ENCODE data around the gene MRTFB. TPM values are rescaled to one million over a fixed set of nuclear protein-coding genes. Genes with fewer than 3 reads are reported as not detected.
A peak's percentile ranks its signal among the peaks of the same experiment; 100 is the strongest.

MRTFB gene
- total RNA-seq, 1 experiment from 2014 or later: 5.1 TPM

DNA sequence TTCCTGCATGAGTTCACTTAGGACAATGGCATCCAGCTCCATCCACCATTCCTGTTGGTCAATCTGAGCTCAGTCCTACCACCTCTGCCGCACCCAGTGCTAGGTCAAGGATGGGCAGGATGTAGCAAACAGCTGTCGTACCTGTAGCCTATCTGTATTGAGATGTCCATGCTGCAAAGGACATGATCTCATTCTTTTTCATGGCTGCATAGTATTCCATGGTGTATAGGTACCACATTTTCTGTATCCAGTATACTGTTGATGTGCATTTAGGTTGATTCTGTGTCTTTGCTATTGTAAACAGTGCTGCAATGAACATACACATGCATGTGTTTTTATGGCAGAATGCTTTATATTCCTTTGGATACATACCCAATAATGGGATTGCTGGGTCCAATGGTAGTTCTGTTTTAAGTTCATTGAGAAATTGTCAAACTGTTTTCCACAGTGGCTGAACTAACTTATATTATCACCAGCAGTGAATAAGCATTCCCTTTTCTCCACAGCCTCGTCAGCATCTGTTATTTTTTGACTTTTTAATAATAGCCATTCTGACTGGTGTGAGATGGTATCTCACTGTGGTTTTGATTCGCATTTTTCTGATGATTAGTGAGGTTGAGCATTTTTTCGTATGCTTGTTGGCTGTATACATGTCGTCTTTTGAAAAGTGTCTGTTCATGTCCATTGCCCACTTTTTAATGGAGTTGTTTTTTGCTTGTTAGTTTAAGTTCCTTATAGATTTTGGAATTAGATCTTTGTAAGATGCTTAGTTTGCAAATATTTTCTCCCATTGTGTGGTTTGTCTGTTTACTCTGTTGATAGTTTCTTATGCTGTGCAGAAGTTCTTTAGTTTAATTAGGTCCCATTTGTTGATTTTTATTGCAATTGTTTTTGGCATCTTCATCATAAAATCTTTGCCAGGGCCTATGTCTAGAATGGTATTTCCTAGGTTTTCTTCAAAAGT is 7.2 kb upstream of the MRTFB start:
- DNase-seq (ENCODE audit: low read depth): no peak

DNA sequence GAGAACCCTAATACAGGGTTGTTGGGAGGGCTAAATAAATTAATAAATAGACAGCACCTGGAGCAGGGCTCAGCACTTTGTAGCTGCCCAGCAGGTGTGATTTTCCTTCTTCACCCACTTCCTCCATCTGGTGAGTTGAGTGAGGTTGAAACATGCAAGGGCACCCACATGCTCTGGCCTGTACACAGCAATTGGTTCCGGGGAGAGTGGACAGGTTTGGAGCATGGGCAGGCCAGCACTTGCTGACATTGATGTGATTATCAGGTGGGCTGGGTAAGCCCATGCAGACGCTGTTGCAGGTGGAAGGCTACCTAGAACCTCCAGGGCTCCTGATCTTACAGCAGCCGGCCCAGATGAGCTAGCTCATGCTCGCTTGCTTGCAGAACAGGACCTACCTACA is 1.3 kb upstream of the MRTFB start:
- DNase-seq (ENCODE audit: low read depth): no peak

DNA sequence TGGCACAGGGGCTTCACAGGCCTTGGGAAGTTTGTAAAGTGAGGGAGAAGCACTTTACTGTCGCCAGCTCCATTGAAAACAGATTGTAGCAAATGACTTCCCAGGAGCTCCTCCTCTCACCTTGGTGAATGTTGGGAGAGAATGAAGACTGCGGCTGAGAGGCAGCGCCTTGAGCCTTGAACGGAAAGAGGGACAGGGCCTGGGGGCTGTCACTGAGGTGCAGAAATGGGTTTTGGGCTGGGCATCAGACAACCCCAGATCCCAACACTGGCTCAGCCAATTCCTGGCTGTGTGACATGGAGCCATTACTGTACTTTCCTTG is 603 bp upstream of the MRTFB start:
- no peak for DNase-seq (ENCODE audit: low read depth)

DNA sequence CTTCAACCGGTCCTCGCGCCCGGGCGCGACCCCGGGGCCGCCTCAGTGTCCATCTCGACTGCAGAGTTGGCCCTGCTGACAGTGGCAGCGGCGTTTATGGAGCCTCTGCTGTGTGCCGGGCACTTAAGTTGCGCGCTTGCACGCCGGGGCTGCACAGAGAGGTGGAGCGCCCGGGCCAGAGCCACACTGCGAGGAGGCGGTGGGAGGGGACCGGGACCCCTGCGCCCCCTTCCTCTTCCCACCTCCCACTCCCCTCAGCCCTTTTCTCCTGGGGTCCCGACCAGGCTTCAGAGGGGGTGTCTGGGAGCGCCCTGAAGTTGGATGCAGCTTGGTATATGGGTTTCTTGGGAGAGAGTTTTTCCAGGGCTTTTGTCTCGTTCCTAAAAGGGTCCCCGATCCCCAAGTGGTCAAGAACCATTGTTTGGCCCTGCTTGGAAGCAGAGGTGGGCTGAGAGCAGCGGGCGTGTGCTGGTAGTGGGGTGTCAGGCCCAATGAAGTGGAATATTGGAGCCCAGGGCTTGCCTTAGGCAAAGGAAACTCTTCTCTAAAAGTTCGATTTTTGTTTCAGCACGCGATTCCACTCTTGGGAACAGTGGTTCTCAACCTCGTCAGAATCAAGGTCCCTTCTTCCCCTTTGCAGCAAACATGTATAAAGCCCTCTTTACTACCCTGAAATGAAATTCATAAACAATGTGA is 605 bp downstream of the MRTFB start:
- DNase-seq (ENCODE audit: low read depth): no peak

DNA sequence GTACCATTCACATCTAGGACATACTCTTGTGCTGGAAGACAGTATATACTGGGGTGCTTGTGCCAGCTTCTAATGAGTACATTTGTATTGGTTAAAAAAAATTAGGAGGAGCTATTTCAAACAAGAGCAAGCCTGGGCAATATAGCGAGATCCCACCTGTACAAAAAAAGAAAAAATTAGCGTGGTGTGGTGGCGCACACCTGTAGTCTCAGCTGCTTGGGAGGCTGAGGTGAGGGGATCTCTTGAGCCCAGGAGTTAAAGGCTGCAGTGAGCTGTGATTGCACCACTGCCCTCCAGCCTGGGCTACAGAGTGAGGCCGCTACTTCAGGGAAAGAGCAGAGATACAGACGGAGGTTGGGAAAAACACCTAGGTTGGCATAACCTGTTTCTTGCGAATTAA is 1.2 kb downstream of the MRTFB start:
- no peak for DNase-seq (ENCODE audit: low read depth)

DNA sequence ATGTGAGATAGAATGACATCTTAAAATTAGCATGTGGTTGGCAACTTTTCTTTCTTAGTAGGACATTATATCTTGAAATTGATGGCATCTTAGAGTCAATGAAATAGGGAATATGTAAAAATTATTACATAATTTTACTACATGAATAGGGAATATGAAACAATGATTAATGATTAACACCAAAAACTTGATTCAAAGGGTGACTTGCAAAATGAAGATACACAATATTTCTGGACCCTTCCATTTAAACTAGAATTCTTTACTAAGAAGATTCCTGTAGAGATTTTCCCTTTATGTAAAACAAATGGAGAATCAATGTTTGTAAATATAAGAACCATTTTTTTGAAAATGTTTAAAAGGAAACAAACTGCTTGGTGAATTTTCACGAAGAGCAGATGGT is 3.4 kb downstream of the MRTFB start:
- DNase-seq (ENCODE audit: low read depth): no peak

DNA sequence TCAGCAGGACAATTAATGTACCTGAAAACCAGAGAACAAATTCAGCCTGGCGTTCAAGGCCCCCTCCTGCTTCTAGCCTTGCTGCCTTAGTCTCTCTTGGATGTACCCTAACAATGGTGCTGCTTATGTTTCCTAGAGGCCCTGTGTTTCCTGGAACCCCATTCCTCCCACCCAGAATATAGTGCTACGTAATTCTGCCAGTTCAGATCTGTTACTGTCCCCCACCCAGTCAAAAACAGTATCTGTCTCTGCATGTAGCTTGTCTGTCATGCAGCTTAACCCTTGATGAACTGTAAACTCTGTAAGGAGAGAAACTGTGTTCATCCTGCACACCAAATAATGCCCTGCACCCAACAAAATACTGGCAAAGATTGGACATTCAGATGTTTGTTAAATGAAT is 6.8 kb downstream of the MRTFB start:
- DNase-seq (ENCODE audit: low read depth): no peak

DNA sequence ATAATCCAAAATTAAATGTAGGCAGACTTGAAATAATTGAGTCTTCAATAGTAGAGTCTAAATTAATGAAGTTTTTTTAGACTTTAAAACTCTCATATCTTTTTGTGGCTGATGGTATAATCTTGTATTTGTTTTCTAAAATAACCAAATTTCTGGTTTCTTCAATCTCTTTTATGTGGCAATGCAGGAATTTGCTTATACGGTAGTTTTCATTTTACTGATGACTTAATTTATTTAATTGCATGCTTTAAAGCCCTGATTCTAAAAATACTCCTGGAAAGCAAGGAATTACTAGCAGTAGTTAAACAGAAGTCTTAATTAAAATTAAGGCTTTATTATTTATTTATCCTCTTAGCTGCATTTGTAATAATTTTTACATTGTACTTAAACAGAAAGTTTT is 15.4 kb downstream of the MRTFB start:
- no peak for DNase-seq (ENCODE audit: low read depth)

DNA sequence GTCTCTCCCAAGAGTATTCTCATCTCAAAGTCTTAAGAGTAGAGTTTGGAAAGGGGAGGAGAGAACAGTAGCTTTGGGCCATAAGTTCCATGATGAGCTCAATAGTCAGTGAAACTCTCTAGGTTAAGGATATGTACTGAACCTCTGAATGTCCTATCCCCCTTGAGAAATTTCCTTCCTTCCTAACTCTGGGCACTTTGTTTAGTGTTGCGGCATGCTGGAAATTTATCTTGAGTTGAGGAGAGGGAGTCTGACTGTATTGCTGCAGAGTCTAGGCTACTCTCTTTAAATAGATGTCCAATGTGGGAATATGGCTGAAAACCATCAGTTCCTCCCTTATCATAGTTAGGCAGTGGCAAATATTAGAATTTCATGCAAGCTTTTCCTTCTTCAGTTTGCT is 16.1 kb downstream of the MRTFB start:
- no peak for DNase-seq (ENCODE audit: low read depth)

DNA sequence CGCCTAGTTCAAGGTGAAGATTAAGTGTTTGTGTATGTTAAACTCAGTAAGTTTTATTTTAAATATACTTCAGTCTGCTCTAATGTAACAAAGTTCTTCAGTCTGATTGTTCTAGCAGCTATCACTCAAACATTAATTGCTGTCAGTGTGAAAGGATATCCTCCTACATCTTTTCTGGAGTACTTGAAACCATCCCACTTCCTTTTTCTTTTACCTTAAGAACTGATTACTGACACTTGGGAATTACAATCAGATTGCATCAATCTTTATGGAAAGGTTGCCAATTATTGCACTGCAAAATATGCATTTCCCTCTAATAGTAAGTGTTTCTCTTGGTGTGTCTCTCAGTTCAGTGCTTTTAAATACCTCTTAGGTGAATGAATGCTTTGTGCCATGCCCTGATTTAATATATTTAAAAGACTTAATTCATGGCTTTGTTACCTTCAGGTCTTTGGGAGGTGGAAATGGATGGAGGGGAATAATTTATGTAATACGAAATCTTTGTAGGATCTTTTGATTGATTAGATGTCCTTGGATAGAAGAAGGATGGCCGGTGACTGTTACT is 16.6 kb downstream of the MRTFB start:
- DNase-seq (ENCODE audit: low read depth): no peak

DNA sequence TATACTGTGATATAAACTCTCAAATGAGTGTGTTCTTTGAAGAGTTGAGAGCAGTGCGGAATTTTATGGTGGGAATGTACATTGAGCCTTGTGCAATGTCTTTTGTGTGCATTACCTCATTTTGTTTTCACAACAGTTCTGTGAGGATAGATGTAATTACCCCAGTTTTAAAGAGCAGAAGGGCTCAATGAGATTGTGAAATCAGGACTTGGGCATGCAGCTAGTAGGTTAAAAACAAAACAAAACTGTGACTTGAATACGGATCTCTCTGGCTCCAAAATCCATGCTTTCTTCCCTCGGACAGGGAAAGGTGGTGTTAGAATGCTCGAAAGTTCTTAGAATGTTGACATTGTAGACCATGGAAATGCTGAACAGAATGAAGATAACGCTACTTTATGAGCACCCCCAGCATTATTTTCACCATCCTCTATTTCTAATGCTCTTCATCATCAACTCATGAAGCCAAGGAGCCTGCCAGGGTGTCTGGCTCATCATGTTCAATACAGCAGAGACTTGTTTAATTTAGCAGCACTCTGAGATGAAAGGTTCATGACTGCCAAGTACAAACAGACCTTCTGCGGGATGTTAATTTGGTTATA is 17.1 kb downstream of the MRTFB start:
- no peak for DNase-seq (ENCODE audit: low read depth)

DNA sequence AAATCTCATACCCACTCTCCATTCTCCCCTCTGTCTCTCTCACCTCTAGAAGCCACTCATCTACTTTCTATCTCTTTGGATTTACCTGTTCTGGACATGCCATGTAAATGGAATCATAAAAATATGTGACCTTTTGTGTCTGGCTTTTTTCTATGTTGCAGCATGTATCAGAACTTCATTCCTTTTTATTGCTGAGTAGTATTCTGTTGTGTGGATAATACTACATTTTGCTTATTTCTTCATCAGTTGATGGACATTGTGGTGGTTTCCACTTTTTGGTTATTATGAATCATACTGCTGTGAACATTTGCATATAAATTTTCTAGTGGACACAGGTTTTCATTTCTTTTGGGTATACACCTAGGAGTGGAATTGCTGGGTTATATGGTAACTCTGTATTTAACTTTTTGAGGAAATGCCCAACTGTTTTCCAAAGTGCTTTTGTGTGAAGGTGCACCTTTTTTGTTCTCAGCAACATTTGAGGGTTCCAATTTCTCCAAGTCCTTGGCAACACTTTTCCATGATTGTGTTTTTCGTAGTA is 18.2 kb downstream of the MRTFB start:
- no peak for DNase-seq (ENCODE audit: low read depth)

DNA sequence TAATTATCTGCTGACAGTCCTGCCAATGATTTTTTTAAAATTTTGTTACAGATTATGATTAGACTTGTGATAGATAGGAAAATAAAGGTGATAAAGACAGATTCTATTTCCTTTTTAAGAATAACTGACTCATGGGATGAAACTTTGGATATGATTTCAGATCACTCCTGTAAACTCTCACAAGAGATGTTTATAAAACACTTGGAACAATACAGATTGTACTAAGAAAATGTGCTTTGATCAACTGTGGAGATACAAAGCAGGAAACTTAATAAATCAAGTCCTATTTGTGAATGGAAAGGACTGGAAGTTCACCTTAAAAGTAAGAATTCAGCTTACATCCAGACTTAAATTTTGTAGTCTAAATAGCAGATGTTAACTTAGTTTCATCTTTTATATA is 21.4 kb downstream of the MRTFB start:
- DNase-seq (ENCODE audit: low read depth): no peak

DNA sequence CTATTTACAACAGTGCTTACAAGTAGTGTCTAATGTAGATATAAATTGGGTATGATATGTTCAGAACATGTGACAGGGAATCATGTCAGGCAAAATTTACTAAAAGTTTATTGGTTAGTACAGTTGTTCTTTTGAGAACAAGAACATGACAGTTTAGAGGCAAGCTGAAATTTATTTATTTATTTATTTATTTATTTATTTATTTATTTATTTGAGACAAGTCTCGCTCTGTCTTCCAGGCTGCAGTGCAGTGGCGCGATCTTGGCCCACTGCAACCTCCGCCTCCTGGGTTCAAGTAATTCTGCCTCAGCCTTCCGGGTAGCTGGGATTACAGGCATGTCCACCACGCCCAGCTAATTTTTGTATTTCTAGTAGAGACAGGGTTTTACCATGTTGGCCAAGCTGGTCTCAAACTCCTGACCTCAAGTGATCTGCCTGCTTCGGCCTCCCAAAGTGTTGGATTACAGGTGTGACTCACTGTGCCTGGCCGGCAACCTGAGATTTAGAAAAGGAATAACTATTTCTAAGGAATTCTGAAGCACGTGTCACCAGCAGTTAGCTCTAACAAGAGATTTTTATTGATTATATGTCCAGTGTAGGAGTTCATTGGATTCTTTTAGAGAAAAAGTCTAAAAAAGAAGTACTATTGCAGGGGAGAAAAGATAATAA is 24.9 kb downstream of the MRTFB start:
- DNase-seq (ENCODE audit: low read depth): peak; percentile 53

DNA sequence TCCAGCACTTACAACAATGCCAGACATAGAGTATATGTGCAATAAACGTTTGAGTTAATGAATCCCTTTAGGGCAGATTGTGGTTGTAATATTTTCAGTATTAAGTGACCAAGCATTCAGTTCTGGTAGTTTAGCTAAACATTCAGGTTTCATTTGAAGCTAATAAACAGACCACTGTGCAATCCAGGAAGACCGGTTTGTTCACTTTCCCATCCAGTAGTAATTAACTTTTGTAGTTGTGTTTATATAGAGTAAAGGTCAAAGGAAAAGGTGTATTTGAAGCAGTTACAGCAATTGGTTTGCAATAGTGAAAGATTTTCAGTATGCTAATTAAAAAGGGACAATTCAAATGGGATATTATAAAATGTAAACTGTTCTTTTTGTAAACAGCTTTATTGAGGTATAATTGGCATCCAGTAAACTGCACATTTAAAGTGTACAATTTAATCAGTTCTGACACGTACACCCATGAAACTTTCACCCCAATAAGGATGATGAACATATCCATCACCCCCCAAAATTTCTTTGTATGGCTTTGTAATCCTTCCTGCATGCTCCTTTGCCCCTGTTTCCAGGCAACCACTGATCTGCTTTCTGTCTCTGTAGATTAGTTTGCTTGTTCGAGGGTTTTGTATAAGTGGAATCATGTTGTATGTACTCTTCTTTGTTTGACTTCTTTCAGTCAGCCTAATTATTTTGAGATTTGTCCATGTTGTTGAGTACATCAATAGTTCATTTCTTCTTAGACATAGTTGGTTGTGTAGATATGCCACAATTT is 26.3 kb downstream of the MRTFB start:
- no peak for DNase-seq (ENCODE audit: low read depth)

DNA sequence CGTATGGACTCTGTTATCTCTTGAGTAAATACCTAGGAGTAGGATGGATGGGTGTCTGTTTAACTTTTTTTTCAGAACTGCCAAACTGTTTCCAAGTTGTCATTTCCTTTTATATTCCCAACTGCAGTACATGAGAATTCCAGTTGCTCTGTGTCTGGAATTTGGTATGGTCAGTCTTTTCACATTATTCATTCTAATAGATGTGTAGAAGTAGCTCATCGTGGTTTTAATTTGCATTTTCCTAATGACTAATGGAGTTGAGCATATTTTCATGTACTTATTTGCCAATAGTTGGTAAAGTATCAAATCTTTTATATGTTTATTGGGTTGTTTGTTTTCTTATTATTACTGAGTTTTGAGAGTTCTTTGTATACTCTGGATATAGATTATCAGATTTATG is 27.0 kb downstream of the MRTFB start:
- no peak for DNase-seq (ENCODE audit: low read depth)

DNA sequence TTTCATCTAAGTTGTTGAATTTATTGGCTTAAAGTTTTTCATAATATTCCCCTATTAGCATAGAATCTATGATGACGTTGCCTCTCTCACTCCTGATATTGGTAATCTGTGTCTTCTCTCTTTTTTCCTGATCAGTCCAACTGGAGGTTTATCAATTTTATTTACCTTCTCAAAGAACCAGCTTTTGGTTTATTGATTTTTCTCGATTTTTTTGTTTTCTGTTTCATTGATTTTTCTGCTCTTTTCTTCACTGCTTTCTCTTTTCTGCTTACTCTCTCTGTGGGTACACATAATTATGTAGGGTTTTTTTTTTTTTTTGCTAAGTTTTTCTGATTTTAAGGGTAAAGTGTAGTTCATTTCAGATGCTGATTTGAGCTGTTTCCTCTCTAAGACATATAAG is 29.7 kb downstream of the MRTFB start:
- no peak for DNase-seq (ENCODE audit: low read depth)

DNA sequence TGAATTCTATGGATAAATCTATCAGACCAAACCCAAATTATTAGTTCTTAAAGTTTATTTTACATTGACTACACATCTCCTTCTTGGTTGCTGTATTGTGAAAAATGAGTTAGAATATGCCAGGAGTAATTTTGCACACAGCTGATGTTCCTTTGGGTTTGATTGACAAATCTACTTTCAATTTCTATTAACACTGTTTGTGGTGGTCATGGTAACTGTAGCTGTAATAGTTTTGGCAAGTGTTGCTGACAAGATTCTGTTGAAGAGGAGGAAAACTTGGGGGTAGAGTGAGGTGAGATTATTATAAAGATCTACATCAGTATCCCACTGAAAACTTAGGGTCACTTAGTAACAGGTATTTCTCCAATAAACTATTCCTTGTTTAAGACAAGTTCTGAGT is 30.3 kb downstream of the MRTFB start:
- DNase-seq (ENCODE audit: low read depth): no peak

DNA sequence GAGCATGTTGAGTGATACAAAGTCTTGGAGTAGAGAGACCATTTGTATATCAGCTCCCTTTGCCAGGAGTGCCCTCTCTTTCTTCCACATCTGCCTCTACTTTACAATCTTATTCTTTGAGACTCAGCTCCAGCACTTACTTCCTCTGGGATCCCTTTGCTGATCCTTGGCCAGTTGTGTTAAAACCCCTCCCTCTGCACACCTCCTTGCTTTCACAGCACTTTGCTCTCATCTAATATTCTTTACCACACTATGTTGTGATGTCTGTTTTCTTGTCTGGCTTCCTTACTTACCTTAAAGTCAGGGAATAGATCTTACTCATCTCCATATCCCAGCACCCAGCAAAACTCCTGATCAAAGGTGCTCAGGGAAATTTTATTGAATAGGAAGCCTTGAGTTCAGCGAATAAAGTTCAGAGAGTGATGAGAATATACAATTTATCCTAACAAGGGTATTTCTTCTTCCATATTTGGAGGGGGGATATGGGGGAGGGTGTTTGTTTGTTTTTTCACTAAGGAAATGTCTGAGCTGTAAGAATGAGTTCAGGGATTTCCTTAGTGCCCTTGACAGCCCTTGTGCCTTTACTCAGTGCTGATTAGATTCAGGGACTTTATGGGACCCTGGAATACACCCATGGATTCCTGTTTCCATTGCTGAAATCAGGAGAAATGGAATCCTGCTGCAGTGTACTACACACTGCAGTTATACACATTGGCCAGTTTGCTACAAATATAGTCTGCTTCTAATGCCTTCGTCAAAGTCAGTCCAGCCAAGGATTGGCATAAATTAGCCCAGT is 32.0 kb downstream of the MRTFB start:
- no peak for DNase-seq (ENCODE audit: low read depth)

DNA sequence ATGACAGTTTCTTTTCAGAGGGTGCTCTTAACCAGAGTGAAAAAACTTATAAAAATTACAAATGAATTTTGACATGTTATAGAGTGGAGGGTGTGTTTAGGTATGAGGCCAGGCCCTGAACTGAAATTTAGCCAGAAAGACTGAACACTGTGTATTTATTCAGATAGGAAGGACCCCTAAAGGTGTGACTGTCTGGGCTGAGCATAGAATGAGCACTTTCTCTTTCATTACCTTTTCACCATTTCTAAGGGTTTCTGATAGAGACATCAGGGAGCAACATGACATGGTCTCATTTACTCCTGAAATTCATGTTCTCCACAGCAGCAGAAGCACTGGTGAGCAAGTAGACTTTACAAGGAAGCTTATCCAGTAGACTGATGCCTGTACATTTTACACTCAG is 32.9 kb downstream of the MRTFB start:
- DNase-seq (ENCODE audit: low read depth): no peak
